ENCODE data around the gene TMEM237. TPM values are rescaled to one million over a fixed set of nuclear protein-coding genes. Genes with fewer than 3 reads are reported as not detected.
A peak's percentile ranks its signal among the peaks of the same experiment; 100 is the strongest.

The TMEM237 gene
- total RNA-seq, 1 donor: 62.8 TPM

GRCh38 chr2:201633661-201634249 lies 9.5 kb downstream of the TMEM237 start:
- no peak for TF ChIP-seq CTCF (IDR thresholded peaks at IDR 0.05; ENCODE audit: insufficient read depth, low read length)
- H3K4me3 ChIP-seq (ENCODE audit: low read depth, low read length): no peak overlapping the region
- no peak for DNase-seq (ENCODE audit: low read depth)

GRCh38 chr2:201631041-201631440 lies 12.3 kb downstream of the TMEM237 start:
- H3K4me3 ChIP-seq (ENCODE audit: low read depth, low read length): no peak overlapping the region
- no peak for DNase-seq (ENCODE audit: low read depth)
- no peak for TF ChIP-seq CTCF (IDR thresholded peaks at IDR 0.05; ENCODE audit: insufficient read depth, low read length)

GRCh38 chr2:201630577-201630976 lies 12.7 kb downstream of the TMEM237 start:
- H3K4me3 ChIP-seq (ENCODE audit: low read depth, low read length): no peak overlapping the region
- TF ChIP-seq CTCF (IDR thresholded peaks at IDR 0.05; ENCODE audit: insufficient read depth, low read length): no peak
- DNase-seq (ENCODE audit: low read depth): no peak

- no peak overlapping the region for H3K4me3 ChIP-seq (ENCODE audit: low read depth, low read length)
- no peak for TF ChIP-seq CTCF (IDR thresholded peaks at IDR 0.05; ENCODE audit: insufficient read depth, low read length)
- no peak for DNase-seq (ENCODE audit: low read depth)
These were observed 14.8 kb downstream of the TMEM237 start for GRCh38 chr2:201628545-201628944.

- peak; percentile 54 for DNase-seq (ENCODE audit: low read depth)
- TF ChIP-seq CTCF (IDR thresholded peaks at IDR 0.05; ENCODE audit: insufficient read depth, low read length): no peak
- no peak overlapping the region for H3K4me3 ChIP-seq (ENCODE audit: low read depth, low read length)
These were observed 20.9 kb downstream of the TMEM237 start for GRCh38 chr2:201622306-201622970.

- no peak for DNase-seq (ENCODE audit: low read depth)
- TF ChIP-seq CTCF (IDR thresholded peaks at IDR 0.05; ENCODE audit: insufficient read depth, low read length): no peak
- no peak overlapping the region for H3K4me3 ChIP-seq (ENCODE audit: low read depth, low read length)
These were observed 21.9 kb downstream of the TMEM237 start for GRCh38 chr2:201621293-201621999.

Measured in fibroblast of the aortic adventitia (primary cell).